Aortic smooth muscle cell (primary cell): Measurements from ENCODE around the gene ARHGEF39. TPM values are rescaled to one million over a fixed set of nuclear protein-coding genes. Genes with fewer than 3 reads are reported as not detected.

Experiments used
- total RNA-seq: library from RNA; depleted of rRNA; stranded (reverse); fragments of >200 nt; gene quantifications from 2 replicates; pipeline ENCODE4 v1.2.3, GENCODE V29; 2014

ARHGEF39 gene, protein sequence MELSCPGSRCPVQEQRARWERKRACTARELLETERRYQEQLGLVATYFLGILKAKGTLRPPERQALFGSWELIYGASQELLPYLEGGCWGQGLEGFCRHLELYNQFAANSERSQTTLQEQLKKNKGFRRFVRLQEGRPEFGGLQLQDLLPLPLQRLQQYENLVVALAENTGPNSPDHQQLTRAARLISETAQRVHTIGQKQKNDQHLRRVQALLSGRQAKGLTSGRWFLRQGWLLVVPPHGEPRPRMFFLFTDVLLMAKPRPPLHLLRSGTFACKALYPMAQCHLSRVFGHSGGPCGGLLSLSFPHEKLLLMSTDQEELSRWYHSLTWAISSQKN
- 0.44 and 0.53 TPM in 2 replicates for total RNA-seq

DNA sequence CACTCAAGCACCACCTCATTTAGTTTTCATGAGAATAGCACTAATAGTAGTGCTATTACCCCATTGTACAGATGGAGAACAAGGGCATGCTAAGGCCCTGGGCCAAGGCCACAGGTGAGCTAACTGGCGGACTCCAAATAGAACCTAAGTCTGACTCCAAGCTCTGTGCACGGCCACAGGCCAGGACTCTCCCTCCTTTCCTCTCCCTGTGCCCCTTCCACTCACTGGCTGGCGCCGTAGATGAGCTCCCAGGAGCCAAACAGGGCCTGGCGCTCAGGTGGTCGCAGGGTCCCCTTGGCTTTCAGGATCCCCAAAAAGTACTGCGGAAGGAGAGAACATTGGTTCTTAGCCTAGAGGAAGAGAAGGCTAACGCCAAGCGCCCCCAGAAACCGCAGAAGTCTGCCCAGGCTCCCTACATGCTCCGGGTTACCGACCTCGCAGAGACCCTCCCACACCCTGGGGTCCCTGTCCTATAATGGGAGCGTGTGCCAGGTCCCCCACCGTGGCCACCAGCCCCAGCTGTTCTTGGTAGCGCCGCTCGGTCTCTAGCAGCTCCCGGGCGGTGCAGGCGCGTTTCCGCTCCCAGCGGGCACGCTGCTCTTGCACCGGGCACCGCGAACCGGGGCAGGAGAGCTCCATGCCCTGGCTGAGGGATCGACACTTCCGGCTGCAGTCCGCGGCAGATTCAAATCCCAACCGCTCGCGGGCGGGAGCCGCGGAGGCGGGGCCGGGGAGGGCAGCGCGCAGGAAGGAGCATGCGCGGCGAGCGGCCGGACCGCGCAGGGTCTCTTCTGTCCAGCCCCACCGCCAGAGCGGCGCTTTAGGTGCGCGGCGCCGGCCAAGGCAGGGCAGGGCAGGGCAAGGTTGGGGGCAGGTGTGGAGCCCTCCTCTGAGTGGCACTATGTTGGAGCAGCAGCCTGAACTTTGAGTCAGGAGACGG, at the start of gene ARHGEF39:
Gene ARHGEF39, minus strand, starts transcription at position 665 of the 940 bp plus-strand sequence. Its CDS starts 26 bp downstream, at position 639.

DNA sequence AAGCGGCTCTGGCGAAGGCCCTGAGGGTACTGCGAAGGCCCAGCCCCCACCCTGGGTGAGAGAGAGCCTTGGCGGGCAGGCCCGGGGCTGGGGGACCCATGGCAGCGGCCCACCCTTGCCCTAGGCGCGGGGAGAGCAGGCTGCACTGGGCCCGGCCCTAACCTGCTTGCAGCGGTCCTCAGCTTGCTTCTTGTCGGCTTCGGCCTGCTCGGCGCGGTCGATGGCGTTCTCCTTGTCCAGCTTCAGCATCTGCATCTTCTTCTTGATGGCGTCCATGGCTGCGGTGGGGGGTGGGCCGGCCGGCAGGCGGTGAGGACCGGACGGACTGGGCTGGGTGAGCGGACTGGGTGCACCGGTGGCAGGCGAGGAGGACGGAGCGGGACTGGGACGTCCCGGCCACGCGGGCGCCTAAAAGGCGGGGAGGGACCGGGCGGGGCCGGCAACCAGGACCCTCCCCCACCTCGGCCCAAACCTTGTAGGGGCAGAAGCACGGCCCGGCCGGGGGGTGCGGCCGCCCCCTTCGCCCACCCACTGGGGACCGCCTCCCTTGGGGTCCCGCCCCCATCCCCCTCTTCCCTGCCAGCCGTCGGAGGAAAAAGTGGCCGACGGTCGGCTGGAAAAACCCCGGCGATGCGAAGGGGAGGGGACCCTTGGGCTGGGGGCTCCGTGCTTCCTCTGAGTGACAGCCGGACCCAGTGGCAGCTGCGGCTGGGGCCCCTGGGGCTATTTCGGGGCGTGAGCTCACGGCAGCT, 24.7 kb upstream of the ARHGEF39 start, which contains the start of gene TPM2:
Gene TPM2, minus strand, starts transcription at position 384 of the 752 bp plus-strand sequence. Its CDS starts 108 bp downstream, at position 276.

DNA sequence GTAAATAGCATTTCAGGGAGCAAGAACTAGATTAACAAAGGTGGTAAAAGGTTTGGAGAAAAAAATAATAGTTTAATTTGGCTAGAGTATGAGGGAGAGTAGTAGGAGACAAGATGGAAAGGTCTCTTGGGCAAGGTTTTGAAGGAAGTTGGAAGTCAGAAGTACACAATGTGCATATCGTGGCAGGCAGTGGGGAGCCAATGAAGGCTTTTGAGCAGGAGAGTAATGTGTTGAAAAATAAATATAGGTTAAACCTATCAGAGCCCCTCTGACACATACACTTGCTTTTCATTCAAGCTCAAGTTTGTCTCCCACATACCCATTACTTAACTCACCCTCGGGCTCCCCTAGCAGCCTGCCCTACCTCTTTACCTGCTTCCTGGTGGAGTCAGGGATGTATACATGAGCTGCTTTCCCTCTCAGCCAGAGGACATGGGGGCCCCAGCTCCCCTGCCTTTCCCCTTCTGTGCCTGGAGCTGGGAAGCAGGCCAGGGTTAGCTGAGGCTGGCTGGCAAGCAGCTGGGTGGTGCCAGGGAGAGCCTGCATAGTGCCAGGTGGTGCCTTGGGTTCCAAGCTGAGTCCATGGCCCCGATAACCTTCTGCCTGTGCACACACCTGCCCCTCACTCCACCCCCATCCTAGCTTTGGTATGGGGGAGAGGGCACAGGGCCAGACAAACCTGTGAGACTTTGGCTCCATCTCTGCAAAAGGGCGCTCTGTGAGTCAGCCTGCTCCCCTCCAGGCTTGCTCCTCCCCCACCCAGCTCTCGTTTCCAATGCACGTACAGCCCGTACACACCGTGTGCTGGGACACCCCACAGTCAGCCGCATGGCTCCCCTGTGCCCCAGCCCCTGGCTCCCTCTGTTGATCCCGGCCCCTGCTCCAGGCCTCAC, 8.4 kb upstream of the ARHGEF39 start, which contains the start of gene CA9:
Gene CA9, plus strand, starts transcription at position 797 of the 893 bp plus-strand sequence. Its CDS starts 32 bp downstream, at position 829.

DNA sequence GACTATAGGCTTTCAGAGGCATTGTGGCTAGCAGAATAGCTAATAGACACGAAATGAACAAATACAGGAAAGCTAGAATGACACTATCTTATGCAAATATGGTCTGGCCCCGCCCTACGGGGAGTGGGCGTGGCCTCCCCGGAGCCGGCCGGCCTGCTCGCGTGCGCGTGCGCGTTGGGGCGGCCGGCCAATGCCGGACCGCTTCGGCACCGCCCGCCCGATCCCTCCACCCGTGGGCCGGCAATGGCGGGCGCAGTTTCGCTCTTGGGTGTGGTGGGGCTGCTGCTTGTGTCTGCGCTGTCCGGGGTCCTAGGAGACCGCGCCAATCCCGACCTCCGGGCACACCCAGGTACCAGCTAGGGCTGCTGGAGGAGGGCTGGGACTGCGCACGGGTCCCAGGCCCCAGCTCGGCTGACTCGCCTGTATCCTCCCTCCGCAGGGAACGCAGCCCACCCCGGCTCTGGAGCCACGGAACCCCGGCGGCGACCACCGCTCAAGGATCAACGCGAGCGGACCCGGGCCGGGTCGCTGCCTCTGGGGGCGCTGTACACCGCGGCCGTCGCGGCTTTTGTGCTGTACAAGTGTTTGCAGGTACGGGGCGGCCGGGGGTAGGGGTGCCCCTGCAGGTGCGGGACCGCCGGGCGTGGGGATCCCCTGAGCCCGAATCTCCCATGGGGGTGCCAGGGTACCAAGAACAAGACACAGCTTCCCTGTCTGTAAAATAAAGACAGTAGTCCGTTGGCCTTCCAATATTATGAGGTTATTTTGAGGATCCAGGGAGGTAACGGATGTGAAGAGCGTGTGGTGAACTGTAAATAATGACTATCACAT, 6.6 kb downstream of the ARHGEF39 start, which contains the start of gene CCDC107:
Gene CCDC107, plus strand, starts transcription at position 156 of the 831 bp plus-strand sequence. Its CDS starts 88 bp downstream, at position 244.

DNA sequence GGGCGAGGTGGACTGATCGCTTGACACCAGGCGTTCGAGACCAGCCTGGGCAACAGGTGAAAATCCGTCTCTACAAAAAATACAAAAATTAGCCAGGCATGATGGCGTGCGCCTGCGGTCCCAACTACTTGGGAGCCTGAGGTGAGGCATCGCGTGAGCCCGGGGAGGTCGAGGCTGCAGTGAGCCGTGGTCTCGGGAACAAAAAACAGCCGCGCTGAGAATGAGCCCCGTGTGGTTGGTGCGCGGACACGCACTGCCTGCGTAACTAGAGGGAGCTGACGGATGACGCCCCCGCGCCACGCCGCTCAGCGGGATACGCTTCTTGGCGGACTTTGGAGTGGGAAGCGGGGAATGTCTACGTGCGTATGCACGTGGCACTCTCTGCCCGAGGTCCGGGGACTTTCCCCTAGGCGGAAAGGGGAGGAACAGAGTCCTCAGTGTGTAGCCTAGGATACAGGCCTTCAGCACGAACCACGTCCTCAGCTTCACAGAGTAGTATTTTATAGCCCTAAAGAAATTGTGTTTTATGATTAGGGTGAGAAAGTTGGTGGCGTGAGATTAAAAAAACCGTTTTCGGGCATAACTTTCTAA, 7.4 kb downstream of the ARHGEF39 start, which contains the start of gene RMRP:
Gene RMRP, minus strand, starts transcription at position 474 of the 591 bp plus-strand sequence.

DNA sequence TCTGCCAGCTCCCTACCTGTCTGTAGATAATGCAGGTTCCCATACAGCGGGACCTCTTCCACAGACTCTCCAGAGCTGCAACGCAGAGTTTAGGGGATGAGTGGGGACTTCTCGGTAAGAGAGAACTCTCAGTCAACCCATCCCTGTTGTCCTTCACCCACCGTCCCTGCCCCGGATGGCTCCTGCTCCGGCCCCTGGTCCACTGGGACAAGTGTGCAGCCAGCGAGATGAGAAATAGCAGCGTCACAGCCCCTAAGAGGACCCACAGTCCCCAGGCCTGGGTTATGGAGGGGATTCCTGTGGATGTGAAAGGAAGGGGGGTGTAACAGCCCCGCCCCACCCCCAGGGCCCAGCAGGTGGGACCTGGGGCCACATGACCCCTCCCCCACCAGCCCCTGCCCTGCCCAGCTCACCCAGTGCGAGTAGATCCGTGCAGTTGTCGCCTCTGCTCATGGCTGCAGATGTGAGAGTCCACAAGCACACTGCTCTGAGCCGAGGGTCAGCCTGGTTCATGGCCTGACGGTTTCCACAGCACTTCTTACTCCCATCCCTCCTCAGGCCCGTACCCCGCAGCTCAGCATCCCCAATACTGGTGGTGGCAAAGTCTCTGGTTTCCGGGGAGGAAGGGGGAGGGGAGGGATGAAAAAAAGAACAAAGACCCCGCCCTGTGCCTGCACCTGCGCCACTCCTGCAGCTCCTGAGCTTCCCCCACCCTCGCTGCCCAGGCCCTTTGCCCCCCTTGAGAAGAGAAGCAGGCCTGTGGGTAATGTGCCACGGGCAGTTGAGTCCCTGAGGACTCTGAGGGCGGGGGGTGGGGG, 14.4 kb downstream of the ARHGEF39 start, which contains the start of gene SIT1:
Gene SIT1, minus strand, starts transcription at position 591 of the 818 bp plus-strand sequence. Its CDS starts 78 bp downstream, at position 513.

DNA sequence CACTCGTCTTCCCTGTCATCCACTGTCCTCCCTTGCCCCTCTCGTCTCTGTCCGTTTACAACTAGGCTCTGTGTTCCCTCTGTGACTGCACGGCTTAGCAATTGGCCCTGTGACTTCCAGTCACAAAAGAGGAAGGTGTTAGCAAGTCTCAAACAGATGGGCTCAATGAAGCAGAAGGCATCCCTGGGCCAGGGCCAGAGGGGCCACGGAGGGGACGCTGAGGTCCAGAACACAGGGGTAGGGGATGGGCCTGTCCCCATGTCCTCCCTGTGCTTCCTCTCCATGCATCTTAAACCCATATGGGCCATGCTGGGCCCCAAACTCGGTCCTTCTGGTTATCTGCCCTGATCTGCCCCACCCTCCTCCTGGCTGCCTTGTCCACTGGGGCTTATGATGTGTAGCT, 46.7 kb downstream of the ARHGEF39 start, which contains the start of gene CD72:
Gene CD72, minus strand, starts transcription at position 89 of the 403 bp plus-strand sequence. CDS start 110 bp downstream, outside the sequence.

Other genes with a start within 250 kb of the ARHGEF39 start
- 18.2 and 22.1 TPM in 2 replicates for gene RUSC2, start 175.1 kb downstream of the ARHGEF39 start, total RNA-seq
- 8.2 and 9.6 TPM in 2 replicates for gene TESK1, start 59.9 kb downstream of the ARHGEF39 start, total RNA-seq
- 1.1 TPM in 2 replicates for gene CD72, start 46.8 kb downstream of the ARHGEF39 start, total RNA-seq
- gene SIT1, start 14.3 kb downstream of the ARHGEF39 start, total RNA-seq, result 0.25 and 0.53 TPM in 2 replicates
- gene RMRP, start 7.2 kb downstream of the ARHGEF39 start, total RNA-seq, result 33,640 and 43,179 TPM in 2 replicates
- gene CCDC107, start 6.9 kb downstream of the ARHGEF39 start, total RNA-seq, result 16.1 and 19.0 TPM in 2 replicates
- not detected in 2 replicates for gene CA9, start 8.7 kb upstream of the ARHGEF39 start, total RNA-seq
- gene TPM2, start 24.7 kb upstream of the ARHGEF39 start, total RNA-seq, result 805 and 904 TPM in 2 replicates
- 322 and 363 TPM in 2 replicates for gene TLN1, start 67.0 kb upstream of the ARHGEF39 start, total RNA-seq
- 79.8 and 82.0 TPM in 2 replicates for gene CREB3, start 67.5 kb upstream of the ARHGEF39 start, total RNA-seq
- 21.4 and 29.0 TPM in 2 replicates for gene GBA2, start 84.0 kb upstream of the ARHGEF39 start, total RNA-seq
- 13.6 and 17.5 TPM in 2 replicates for gene RGP1, start 84.1 kb upstream of the ARHGEF39 start, total RNA-seq
- gene MSMP, start 89.1 kb upstream of the ARHGEF39 start, total RNA-seq, result 0.31 and 1.6 TPM in 2 replicates
- 21.5 and 34.6 TPM in 2 replicates for gene NPR2, start 126.4 kb upstream of the ARHGEF39 start, total RNA-seq
- 1.7 TPM in 2 replicates for gene SPAG8, start 147.1 kb upstream of the ARHGEF39 start, total RNA-seq
- 38.2 and 39.0 TPM in 2 replicates for gene HINT2, start 149.8 kb upstream of the ARHGEF39 start, total RNA-seq
- not detected in 2 replicates for gene FAM221B, start 163.5 kb upstream of the ARHGEF39 start, total RNA-seq
- gene TMEM8B, start 164.0 kb upstream of the ARHGEF39 start, total RNA-seq, result 2.0 and 3.0 TPM in 2 replicates
- not detected in 2 replicates for gene OR13J1, start 205.2 kb upstream of the ARHGEF39 start, total RNA-seq
- gene HRCT1, start 241.0 kb upstream of the ARHGEF39 start, total RNA-seq, result 1.3 and 2.2 TPM in 2 replicates
- gene SPAAR, start 244.3 kb upstream of the ARHGEF39 start, total RNA-seq, result 0.12 and 0.26 TPM in 2 replicates